ENCODE results near the gene OTX2.

DNA sequence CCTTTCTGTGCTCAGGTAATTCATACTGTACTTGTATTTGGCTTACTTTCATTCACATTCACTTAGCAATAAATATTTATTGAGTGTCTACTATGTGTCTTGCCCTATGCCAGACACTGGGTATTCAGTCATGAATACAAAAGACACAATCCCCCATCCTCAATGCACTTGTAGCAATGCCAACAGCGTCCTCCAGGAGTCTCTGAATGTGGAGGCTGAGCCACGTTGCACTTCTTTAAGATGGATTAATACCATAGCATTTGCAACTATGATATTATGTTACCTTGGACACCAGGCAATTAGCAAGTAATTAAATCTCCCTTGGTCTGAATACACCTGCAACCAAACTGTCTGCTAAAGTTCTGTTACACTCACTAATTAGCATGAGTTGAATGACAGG lies 58.8 kb downstream of the OTX2 start:
- TF ChIP-seq EZH2 (conservative IDR thresholded peaks at IDR 0.05; ENCODE audit: low read depth, low read length) (no peak), BORCS8-MEF2B (CRISPR knock-in tag; IDR thresholded peaks at IDR 0.05) (no peak)

All from HepG2 (cell line).